GM12892 (cell line): ENCODE data around the gene GPHA2.

ENCODE experiments used
- POLR2A ChIP-seq: IDR thresholded peaks from 2 replicates; pipeline ENCODE4 v1.6.1; 2011; ENCODE audit warnings: low read depth, low read length, control low read depth
- POLR2AphosphoS5 ChIP-seq: IDR thresholded peaks from 2 replicates; pipeline ENCODE4 v1.6.1; 2011; ENCODE audit warnings: low read depth, low read length, control low read depth

- no peak for TF ChIP-seq POLR2A
- no peak for TF ChIP-seq POLR2AphosphoS5
Observed at GRCh38 chr11:64923151-64923661, 12.5 kb downstream of the GPHA2 start.
